Activated CD4-positive, alpha-beta memory T cell treated with anti-CD3 and anti-CD28 coated beads for 36 hours (primary cell): ENCODE data around the gene ADARB2. TPM values are rescaled to one million over a fixed set of nuclear protein-coding genes. Genes with fewer than 3 reads are reported as not detected.

ENCODE experiments used
- CTCF ChIA-PET: fragments of 350-600 bp; sonication (Branson Sonifier 250); formaldehyde crosslinking; loops from one replicate; lab custom pipeline; 2021; ENCODE audit warnings: antibody characterized with exemption, inconsistent platforms; lab: Charles Lee
- POLR2A ChIA-PET: fragments of 350-600 bp; sonication (Branson Sonifier 250); formaldehyde crosslinking; loops from one replicate; lab custom pipeline; 2021; ENCODE audit warnings: antibody characterized with exemption; lab: Charles Lee
- DNase-seq: peaks from one replicate; pipeline ENCODE4 v3.0.0-alpha.2; 2020
- H3K27ac Mint-ChIP-seq: one replicate; pipeline ENCODE4 v1.8.0; 2021; ENCODE audit warnings: mixed read lengths
- H3K27me3 Mint-ChIP-seq: one replicate; pipeline ENCODE4 v1.8.0; 2021; ENCODE audit warnings: mixed read lengths
- H3K36me3 Mint-ChIP-seq: one replicate; pipeline ENCODE4 v1.8.0; 2021; ENCODE audit warnings: mixed read lengths
- H3K4me1 Mint-ChIP-seq: one replicate; pipeline ENCODE4 v1.8.0; 2021; ENCODE audit warnings: low read depth, mixed read lengths
- H3K4me3 Mint-ChIP-seq: one replicate; pipeline ENCODE4 v1.8.0; 2021; ENCODE audit warnings: mild to moderate bottlenecking, mixed read lengths
- H3K9me3 Mint-ChIP-seq: one replicate; pipeline ENCODE4 v1.8.0; 2021; ENCODE audit warnings: mixed read lengths
- intact Hi-C: fragments of 100-400 bp; cut with micrococcal nuclease; formaldehyde crosslinking; loops from one replicate; pipeline ENCODE4 v1.15.1; 2023
- total RNA-seq, 2 experiments: library from RNA; stranded (reverse); gene quantifications; one replicate each; pipeline ENCODE4 v1.2.3, GENCODE V29; 2021

The ADARB2 gene
- total RNA-seq, 2 experiments from 2014 or later: 2.2 TPM

DNA sequence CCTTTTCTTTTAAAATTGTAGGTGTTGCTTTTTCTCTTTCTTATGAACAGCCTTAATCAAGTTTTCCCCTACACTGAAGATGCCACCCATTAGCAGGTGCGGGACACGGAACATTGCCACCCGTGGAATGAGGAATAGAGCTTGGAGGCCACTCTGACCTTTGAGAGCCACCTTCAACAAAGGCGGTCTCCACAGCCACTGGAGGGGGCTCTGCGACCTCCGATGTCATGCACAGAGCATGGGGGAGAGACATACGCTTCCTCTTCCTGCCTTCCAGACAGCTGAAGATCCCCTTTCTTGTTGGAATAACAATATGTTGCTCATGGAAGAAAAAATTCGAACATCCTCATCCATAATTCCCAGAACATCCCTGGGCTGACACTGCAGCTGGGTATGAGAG, 39.1 kb downstream of the ADARB2 start:
- Mint-ChIP-seq H3K9me3 (peaks cover 10% of the 10 kb centered on the region), H3K36me3 (peaks cover 2% of the 10 kb centered on the region), H3K27ac (no peak overlapping the region), H3K27me3 (peaks cover 15% of the 10 kb centered on the region), H3K4me1 (no peaks in the 10 kb centered on the region), H3K4me3 (no peak overlapping the region)
- DNase-seq: no peak
- ChIA-PET POLR2A (no interaction called here), CTCF (no interaction called here)
- intact Hi-C loops: no loop called here

DNA sequence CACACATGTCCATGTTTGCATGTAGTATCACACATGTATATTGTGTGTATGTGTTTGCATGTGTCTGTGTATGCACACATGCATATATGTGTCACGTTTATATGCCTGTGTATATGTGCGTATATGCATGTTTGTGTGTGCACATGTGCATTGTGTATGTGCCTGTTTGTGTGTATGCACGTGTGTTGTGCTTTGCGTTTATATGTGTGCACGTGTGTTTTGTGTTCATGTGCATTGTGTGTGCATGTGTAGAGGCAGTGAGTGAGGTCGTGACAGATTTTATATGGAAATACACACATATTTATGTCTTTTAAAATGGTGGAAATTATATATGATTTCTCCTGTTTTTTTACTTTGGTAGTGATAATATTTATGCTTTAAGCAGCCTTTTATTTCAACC, 41.2 kb downstream of the ADARB2 start:
- no peak overlapping the region for H3K27ac Mint-ChIP-seq
- no peaks in the 10 kb centered on the region for H3K4me1 Mint-ChIP-seq
- no peaks in the 10 kb centered on the region for H3K36me3 Mint-ChIP-seq
- intact Hi-C loops: no loop called here
- H3K9me3 Mint-ChIP-seq: peaks cover 10% of the 10 kb centered on the region
- peaks cover 9% of the 10 kb centered on the region for H3K27me3 Mint-ChIP-seq
- ChIA-PET POLR2A (no interaction called here), CTCF (interaction anchor here (0.7 kb wide), 1 partner anchor 14 kb away, joined by 3 read pairs; no protein-coding TSS in a partner anchor)
- H3K4me3 Mint-ChIP-seq: no peak overlapping the region
- DNase-seq: no peak

DNA sequence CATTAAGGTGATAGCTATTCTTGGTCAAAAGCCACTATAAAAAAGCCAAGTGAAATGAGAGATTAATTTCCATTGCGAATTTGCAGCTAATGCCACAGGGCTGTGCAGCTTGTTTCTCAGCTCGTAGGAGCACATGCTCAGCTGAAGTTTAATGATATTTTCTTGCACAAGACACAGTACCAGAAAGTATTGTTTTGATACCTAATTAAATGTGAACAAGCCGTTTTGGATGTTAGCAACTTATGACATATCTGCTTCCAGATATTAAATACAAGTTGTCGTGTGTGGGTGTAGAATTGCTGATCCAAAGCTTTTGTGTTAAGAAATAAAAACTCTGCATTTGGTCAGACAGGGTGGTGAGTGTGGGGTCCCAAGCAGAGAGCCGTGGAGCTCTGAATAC, 47.2 kb downstream of the ADARB2 start:
- Mint-ChIP-seq H3K27me3 (peaks cover 16% of the 10 kb centered on the region), H3K4me1 (no peaks in the 10 kb centered on the region), H3K36me3 (no peaks in the 10 kb centered on the region), H3K9me3 (no peaks in the 10 kb centered on the region), H3K27ac (no peak overlapping the region), H3K4me3 (no peak overlapping the region)
- ChIA-PET POLR2A (no interaction called here), CTCF (no interaction called here)
- intact Hi-C loops: no loop called here
- DNase-seq: no peak

DNA sequence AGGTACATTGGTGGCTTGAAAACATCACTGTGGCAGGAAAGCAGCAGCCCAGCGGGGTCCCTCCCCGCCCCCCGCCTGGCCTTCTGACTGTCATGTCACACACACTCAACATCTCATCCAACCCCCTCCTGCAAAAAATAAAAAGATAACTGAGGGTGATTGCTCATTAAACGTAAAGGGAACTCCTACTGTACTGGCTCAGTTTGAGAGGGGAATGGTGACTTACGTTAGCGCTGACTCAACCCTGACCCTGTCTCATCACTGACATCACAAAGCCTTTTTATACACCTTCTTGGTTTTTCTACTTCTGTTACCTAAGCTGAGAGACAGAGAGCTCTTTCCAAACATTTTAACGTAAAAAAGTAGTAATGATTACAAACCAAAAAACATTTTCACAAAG, 48.8 kb downstream of the ADARB2 start:
- Mint-ChIP-seq H3K36me3 (no peaks in the 10 kb centered on the region), H3K27ac (no peak overlapping the region), H3K27me3 (peaks cover 16% of the 10 kb centered on the region), H3K4me3 (no peak overlapping the region), H3K9me3 (no peaks in the 10 kb centered on the region), H3K4me1 (no peaks in the 10 kb centered on the region)
- POLR2A ChIA-PET: no interaction called here
- CTCF ChIA-PET: no interaction called here
- intact Hi-C loops: no loop called here
- DNase-seq: no peak

DNA sequence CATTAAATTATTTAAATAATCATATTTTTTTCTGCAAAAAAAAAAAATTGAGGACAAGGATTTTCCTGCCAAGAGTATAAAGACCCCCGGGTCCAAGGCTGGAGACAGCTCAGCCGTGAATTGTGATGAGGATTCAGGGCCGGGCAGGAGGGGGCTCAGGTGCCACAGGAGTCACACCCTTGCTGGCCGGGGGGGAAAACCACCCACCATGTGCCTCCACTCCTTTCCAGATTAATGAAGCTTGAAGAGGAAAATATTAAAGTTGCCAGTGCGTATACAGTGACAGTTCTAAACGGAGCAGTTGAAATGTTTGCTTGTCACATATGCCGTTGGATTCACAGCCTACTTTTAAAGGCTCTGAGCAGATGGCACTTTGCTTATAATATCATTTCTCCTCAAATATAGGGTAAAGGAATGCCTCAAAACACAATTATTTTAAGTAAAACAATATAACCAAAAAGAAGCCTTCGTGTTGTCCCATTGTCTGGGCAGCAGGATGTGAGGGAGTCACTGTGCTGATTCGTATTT, 49.6 kb downstream of the ADARB2 start:
- Mint-ChIP-seq H3K36me3 (no peaks in the 10 kb centered on the region), H3K9me3 (no peaks in the 10 kb centered on the region), H3K4me1 (no peaks in the 10 kb centered on the region), H3K27me3 (peaks cover 16% of the 10 kb centered on the region), H3K27ac (no peak overlapping the region), H3K4me3 (no peak overlapping the region)
- ChIA-PET POLR2A (no interaction called here), CTCF (no interaction called here)
- DNase-seq: no peak
- intact Hi-C loops: no loop called here

DNA sequence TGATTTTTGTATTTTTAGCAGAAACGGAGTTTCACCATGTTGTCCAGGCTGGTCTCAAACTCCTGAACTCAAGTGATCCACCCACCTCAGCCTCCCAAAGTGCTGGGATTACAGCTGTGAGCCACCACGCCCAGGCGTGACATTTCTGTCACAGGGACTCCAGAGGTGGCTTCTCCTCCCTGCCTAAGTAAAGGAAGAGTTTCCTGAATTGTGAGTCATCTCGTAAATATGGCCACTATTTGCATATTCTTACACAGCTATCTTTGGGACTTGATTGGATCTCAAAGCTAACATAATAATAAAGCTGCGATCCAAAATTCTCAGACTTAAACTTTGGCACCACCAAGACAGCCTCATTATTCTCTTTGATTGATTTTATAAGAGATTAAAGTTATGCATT, 50.1 kb downstream of the ADARB2 start:
- ChIA-PET CTCF (no interaction called here), POLR2A (no interaction called here)
- Mint-ChIP-seq H3K4me1 (no peaks in the 10 kb centered on the region), H3K9me3 (no peaks in the 10 kb centered on the region), H3K27me3 (peaks cover 16% of the 10 kb centered on the region), H3K36me3 (no peaks in the 10 kb centered on the region), H3K4me3 (no peak overlapping the region), H3K27ac (no peak overlapping the region)
- DNase-seq: no peak
- intact Hi-C loops: no loop called here

DNA sequence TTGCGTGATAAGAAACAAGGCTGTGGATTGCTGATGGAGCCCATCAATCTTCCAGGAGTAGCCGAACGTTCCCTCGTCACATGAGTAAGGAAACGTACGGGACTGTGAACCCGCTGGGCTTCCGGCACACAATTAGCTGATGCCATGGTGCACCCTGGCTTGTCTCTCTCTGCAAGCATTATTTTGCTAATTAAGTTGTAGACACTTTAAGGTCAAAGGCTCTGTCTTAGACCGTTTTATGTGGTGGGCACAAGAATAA, 50.9 kb downstream of the ADARB2 start:
- CTCF ChIA-PET: no interaction called here
- peaks cover 10% of the 10 kb centered on the region for H3K27me3 Mint-ChIP-seq
- DNase-seq: no peak
- H3K36me3 Mint-ChIP-seq: no peaks in the 10 kb centered on the region
- intact Hi-C loops: no loop called here
- H3K27ac Mint-ChIP-seq: no peak overlapping the region
- no peak overlapping the region for H3K4me3 Mint-ChIP-seq
- no peaks in the 10 kb centered on the region for H3K4me1 Mint-ChIP-seq
- no peaks in the 10 kb centered on the region for H3K9me3 Mint-ChIP-seq
- POLR2A ChIA-PET: no interaction called here

DNA sequence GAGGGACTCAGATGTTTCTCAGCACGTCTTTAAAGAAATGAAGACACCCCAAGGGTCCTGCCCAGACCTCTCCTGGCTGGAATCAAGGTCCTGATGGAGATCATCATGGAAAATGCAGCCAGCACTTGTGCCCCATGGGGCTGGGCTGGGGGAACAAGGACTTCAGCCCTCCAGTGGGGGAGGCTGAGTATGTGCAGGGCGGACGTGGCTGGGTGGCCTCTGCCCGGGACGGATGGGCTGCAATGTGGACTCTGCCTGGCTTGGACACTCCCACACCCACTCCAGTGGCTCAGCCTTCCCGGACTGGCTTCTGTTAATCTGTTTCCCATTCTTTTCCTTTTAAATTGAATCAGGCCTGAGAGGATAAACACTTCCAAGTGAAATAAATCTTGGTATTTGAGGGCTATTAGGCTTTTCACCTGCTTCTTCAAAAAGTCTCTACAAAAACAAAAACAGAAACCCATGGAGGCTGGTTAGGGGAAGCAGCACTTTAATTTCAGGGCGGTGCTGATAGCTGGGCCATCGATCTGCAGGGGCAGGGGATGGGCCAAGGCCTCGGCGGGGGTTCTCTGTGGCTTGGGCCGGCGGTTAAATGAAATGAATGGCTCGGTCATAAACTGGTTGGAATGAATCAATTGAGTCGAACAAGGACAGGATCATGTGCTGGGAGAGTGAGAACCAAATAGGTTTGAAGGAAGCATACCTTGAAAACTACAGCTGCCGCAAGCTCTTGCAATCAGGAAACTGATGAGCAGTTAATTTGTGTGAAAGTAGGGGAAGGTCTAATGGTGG, 51.4 kb downstream of the ADARB2 start:
- Mint-ChIP-seq H3K9me3 (no peaks in the 10 kb centered on the region), H3K27me3 (peaks cover 10% of the 10 kb centered on the region), H3K36me3 (no peaks in the 10 kb centered on the region), H3K27ac (no peak overlapping the region), H3K4me3 (no peak overlapping the region), H3K4me1 (no peaks in the 10 kb centered on the region)
- ChIA-PET CTCF (no interaction called here), POLR2A (no interaction called here)
- intact Hi-C loops: no loop called here
- no peak for DNase-seq

DNA sequence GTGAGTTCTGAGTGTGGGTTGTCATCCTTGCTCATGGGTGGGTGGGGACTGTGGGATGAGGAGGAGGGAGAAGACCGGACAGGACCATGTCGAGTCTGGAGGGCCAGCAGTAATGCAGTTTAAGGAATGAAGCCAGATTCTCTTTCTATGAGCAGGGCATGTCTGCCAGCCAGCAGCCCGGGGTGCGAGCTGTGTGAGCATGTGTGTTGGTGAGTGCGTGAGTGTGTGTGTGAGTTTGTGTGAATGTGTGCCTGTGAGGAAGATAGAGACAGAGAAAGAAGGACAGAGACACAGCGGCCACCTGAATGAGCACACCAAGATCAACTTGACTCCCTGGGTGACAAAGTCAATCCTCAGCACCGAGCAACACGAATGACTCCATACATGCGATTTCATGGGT, 52.3 kb downstream of the ADARB2 start:
- H3K9me3 Mint-ChIP-seq: no peaks in the 10 kb centered on the region

DNA sequence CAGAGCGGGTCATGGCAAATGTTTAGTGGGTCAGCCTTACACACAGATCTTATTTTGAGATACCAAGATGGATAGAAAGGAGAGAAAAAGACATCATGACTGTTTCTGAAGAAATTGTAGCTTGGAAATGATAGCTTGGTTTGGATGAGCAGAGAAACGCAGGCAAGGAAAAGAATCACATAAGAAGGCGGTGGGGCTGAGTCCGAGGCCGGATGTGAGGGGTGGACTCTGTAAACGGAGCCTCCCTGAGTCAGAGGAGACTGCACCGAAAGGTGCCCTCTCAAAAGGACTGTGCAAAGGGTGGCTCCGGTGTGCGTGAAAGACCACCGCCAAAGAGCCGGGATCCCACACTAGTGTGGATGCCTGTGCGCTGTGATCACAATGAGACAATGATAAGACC, 53.7 kb downstream of the ADARB2 start:
- intact Hi-C loops: no loop called here
- DNase-seq: no peak
- H3K4me3 Mint-ChIP-seq: no peak overlapping the region
- ChIA-PET POLR2A (no interaction called here), CTCF (no interaction called here)
- no peak overlapping the region for H3K27ac Mint-ChIP-seq
- H3K4me1 Mint-ChIP-seq: no peaks in the 10 kb centered on the region
- no peaks in the 10 kb centered on the region for H3K36me3 Mint-ChIP-seq
- no peaks in the 10 kb centered on the region for H3K27me3 Mint-ChIP-seq
- H3K9me3 Mint-ChIP-seq: no peaks in the 10 kb centered on the region

More for the DNA sequence above, 52.3 kb downstream of the ADARB2 start:
- no peaks in the 10 kb centered on the region for H3K36me3 Mint-ChIP-seq
- no peak overlapping the region for H3K4me3 Mint-ChIP-seq
- POLR2A ChIA-PET: no interaction called here
- H3K4me1 Mint-ChIP-seq: no peaks in the 10 kb centered on the region
- H3K27ac Mint-ChIP-seq: no peak overlapping the region
- intact Hi-C loops: no loop called here
- H3K27me3 Mint-ChIP-seq: peaks cover 2% of the 10 kb centered on the region
- no peak for DNase-seq
- CTCF ChIA-PET: no interaction called here

DNA sequence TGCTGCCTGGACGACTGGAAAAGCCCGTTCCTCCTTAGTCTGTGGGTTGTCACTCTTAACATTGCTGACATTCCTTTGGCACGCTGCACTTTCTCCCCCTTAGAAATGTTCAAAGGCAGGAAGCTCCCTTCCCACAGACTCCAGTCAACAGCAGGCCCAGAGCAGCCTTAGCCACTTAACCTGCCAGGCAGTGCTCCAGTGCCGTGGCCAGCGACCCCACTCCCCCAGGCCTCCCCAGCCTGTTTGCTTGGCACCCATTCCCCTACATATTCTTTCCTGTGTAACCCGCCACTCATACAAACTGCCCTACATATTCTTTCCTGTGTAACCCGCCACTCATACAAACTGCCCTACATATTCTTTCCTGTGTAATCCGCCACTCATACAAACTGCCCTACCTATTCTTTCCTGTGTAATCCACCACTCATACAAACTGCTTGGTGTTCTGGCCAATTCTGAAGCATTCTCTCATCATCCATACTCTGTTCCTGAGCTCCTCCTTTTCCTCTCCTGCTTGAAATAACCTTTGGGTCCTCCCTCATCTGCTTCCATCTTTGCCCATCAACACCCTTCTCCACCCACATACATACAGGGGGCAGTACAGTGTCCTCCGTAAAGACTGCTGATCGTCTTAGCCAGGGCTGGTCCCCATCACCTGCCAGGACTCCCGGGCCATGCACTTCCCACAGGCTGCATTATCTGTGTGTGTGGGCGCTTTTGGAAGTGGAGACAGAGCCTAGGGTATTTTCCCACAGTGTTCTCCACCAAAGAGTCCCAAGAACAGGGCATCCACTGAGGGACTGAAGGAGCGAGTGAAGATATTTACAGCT, 57.3 kb downstream of the ADARB2 start:
- peaks cover 5% of the 10 kb centered on the region for H3K27me3 Mint-ChIP-seq
- no peak for DNase-seq
- H3K27ac Mint-ChIP-seq: no peak overlapping the region
- ChIA-PET CTCF (no interaction called here), POLR2A (no interaction called here)
- H3K4me3 Mint-ChIP-seq: no peak overlapping the region
- intact Hi-C loops: no loop called here
- H3K4me1 Mint-ChIP-seq: no peaks in the 10 kb centered on the region
- H3K36me3 Mint-ChIP-seq: no peaks in the 10 kb centered on the region
- H3K9me3 Mint-ChIP-seq: no peaks in the 10 kb centered on the region

DNA sequence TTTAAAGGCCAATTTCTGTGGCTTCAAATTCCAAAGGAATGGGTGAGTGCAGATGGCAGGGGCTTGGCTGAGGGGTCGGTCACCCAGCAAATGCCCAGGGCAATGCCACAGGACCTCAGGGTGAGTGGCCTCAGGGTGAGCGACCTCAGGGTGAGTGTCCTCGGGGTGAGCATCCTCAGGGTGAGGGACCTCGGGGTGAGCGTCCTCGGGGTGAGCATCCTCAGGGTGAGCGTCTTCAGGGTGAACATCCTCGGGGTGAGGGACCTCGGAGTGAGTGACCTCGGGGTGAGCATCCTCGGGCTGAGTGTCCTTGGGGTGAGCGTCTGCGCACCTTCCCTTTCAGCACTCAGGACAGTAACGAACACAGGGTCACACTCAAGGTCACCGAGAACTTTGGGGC, 59.2 kb downstream of the ADARB2 start:
- no peaks in the 10 kb centered on the region for H3K9me3 Mint-ChIP-seq
- no peaks in the 10 kb centered on the region for H3K36me3 Mint-ChIP-seq
- H3K27ac Mint-ChIP-seq: no peak overlapping the region
- no peaks in the 10 kb centered on the region for H3K4me1 Mint-ChIP-seq
- no peak overlapping the region for H3K4me3 Mint-ChIP-seq
- CTCF ChIA-PET: no interaction called here
- POLR2A ChIA-PET: no interaction called here
- intact Hi-C loops: no loop called here
- no peak for DNase-seq
- H3K27me3 Mint-ChIP-seq: peaks cover 15% of the 10 kb centered on the region
